ENCODE results near the gene PALLD. TPM values are rescaled to one million over a fixed set of nuclear protein-coding genes. Genes with fewer than 3 reads are reported as not detected.

The PALLD gene
- total and polyA plus RNA-seq, 2 of the 8 experiments (the other 6 are each of a cell fraction or from before 2014, with no cell fraction given) = 10.5 to 25.0 TPM

DNA sequence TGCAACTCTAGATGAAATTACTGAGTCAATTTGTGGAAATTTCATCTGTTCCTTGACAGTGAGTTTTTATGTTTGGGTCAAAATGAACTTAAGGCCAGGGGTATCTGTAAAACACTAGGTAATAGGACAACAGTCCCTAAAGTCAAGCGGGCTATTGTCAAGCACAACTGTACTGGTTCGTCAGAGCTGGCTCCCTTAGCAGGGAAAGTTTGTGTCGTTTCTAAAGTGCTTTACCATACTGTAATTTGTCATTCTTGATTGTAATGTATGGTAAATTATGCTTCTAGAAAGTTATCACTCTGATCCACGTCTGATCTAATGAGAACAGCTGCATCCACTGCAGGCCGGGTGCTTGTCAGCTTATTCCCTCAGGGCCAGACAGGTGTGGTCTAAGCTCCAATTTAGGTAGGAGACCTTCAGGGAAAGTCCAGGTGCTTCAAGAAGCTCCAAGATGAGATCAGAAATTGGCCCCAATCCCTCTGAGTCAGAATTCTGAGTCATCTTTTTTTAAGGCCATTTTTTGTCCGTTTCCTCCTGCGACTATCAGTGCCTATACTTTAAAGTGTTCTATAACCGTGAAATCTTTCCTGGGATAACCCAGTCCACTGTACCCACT, 92.2 kb downstream of the PALLD start:
- Histone ChIP-seq H3K14ac (ENCODE audit: insufficient read length) (no peak overlapping the region), H4K5ac (ENCODE audit: insufficient read length, low read depth, low read length) (no peak overlapping the region), H3K4ac (replicated peaks; ENCODE audit: insufficient read length, low read depth, low read length) (no peak overlapping the region), H3K23me2 (ENCODE audit: low read depth, low read length) (no peaks in the 10 kb centered on the region), H3K4me3 (ENCODE audit: extremely low read depth in 1 of 4, insufficient read depth in 2 of 4, low read depth in 3 of 4, low read length in 4 of 4) (no peak overlapping the region), H4K20me1 (replicated peaks in 1 of 2; ENCODE audit: control insufficient read depth in 1 of 2, insufficient read depth in 2 of 2, low read length in 2 of 2) (no peaks in the 10 kb centered on the region), H2AK5ac (ENCODE audit: low read depth, low read length) (no peak overlapping the region), H3K9ac (replicated peaks in 1 of 4; ENCODE audit: extremely low read depth in 1 of 4, low read depth in 3 of 4, low read length in 3 of 4) (no peak overlapping the region), H3K4me2 (ENCODE audit: insufficient read depth in 1 of 2, low read depth in 2 of 2, low read length in 2 of 2) (no peak overlapping the region), H3K36me3 (ENCODE audit: control insufficient read depth in 2 of 4, insufficient read depth in 4 of 4, low read length in 3 of 4) (no peaks in the 10 kb centered on the region), H2AFZ (ENCODE audit: low read length) (no peak overlapping the region), H2BK5ac (ENCODE audit: low read depth, low read length) (no peak overlapping the region), H3K4me1 (replicated peaks in 1 of 4; ENCODE audit: control insufficient read depth in 3 of 4, insufficient read depth in 4 of 4, low read length in 3 of 4) (peaks cover 0 to 3% (median 0%) of the 10 kb centered on the region in 4 experiments; a peak in 2 of 7 replicates), H2BK20ac (ENCODE audit: low read length) (no peak overlapping the region), H3K27me3 (replicated peaks in 1 of 4; ENCODE audit: control insufficient read depth in 3 of 4, extremely low read depth in 1 of 4, insufficient read depth in 3 of 4, low read length in 3 of 4) (no peaks in the 10 kb centered on the region), H3K79me2 (ENCODE audit: control insufficient read depth in 1 of 2, insufficient read depth in 2 of 2, low read length in 2 of 2) (no peaks in the 10 kb centered on the region), H2BK120ac (replicated peaks; ENCODE audit: low read depth, low read length) (no peak overlapping the region), H3K23ac (ENCODE audit: insufficient read length) (no peak overlapping the region), H2BK15ac (ENCODE audit: low read length) (no peak overlapping the region), H3K27ac (ENCODE audit: low read depth, low read length) (no peak overlapping the region), H3K18ac (ENCODE audit: extremely low read depth, low read length) (no peak overlapping the region), H4K8ac (ENCODE audit: extremely low read depth, insufficient read depth, low read length) (no peak overlapping the region), H3K56ac (replicated peaks; ENCODE audit: insufficient read length, low read depth, low read length) (no peak overlapping the region), H3K9me3 (ENCODE audit: insufficient read depth in 2 of 2, low read depth in 1 of 2, low read length in 1 of 2) (no peaks in the 10 kb centered on the region), H3K79me1 (ENCODE audit: low read depth, low read length) (no peaks in the 10 kb centered on the region), H2BK12ac (ENCODE audit: low read depth, low read length) (no peak overlapping the region), H4K91ac (replicated peaks; ENCODE audit: insufficient read length, low read length) (no peak overlapping the region)
- 91% methylated on average over 8 of the region's 8 CpGs; no CpG with 5 or more reads in 1 of the 2 experiments for WGBS, 2 experiments (ENCODE audit: extremely low coverage in 1 of 2, insufficient coverage in 1 of 2, insufficient read length in 1 of 2, insufficient replicate concordance in 2 of 2, low coverage in 1 of 2, low lambda C conversion rate in 2 of 2, missing lambda C conversion rate in 1 of 2)
- CTCF ChIA-PET (ENCODE audit: partially characterized antibody) = interaction anchor here (0.6 to 1.6 kb wide), 7 partner anchors 12 to 122 kb away, joined by 3 to 5 read pairs (median 3); no protein-coding TSS in a partner anchor
- POLR2A ChIA-PET (ENCODE audit: partially characterized antibody) = no interaction called here
- DNase-seq (ENCODE audit: low read depth in 1 of 2, low spot score in 2 of 2) (no peak), FAIRE-seq (no peak)
- no peak for TF ChIP-seq TBP (IDR thresholded peaks at IDR 0.05; ENCODE audit: low read depth, low read length)
- no peak for TF ChIP-seq YY1 (IDR thresholded peaks at IDR 0.05; ENCODE audit: low read depth, low read length)
- TF ChIP-seq CHD2 (IDR thresholded peaks at IDR 0.05; ENCODE audit: low read length) = no peak

Measured in H1 (cell line).